ENCODE data around the gene MAN2A2.

Gene MAN2A2

GRCh38 chr15:90884719-90885431, 18.2 kb upstream of the MAN2A2 start (continued):
- TF ChIP-seq SNAI2 (CRISPR knock-in tag; IDR thresholded peaks at IDR 0.05) = no peak
- TF ChIP-seq POU6F1 (CRISPR knock-in tag; IDR thresholded peaks at IDR 0.05; ENCODE audit: borderline replicate concordance, low read depth) = no peak

GRCh38 chr15:90885432-90886290, 17.4 kb upstream of the MAN2A2 start:
- TF ChIP-seq SNAI2 (CRISPR knock-in tag; IDR thresholded peaks at IDR 0.05) (no peak), CSRNP3 (CRISPR knock-in tag; IDR thresholded peaks at IDR 0.05) (no peak), ZNF70 (CRISPR knock-in tag; IDR thresholded peaks at IDR 0.05) (0 out of 2 replicates have a peak, but pooled peaks have one; percentile 10), RARB (CRISPR knock-in tag; IDR thresholded peaks at IDR 0.05) (no peak), ZNF565 (CRISPR knock-in tag; conservative IDR thresholded peaks at IDR 0.05; ENCODE audit: low read depth) (no peak)
- peak; percentile 82 for ATAC-seq

- no peak for ATAC-seq
- TF ChIP-seq PATZ1 (CRISPR knock-in tag; IDR thresholded peaks at IDR 0.05; ENCODE audit: borderline replicate concordance) (no peak), ZNF565 (CRISPR knock-in tag; conservative IDR thresholded peaks at IDR 0.05; ENCODE audit: low read depth) (no peak), ZNF70 (CRISPR knock-in tag; IDR thresholded peaks at IDR 0.05) (no peak), CREB5 (CRISPR knock-in tag; IDR thresholded peaks at IDR 0.05; ENCODE audit: low read depth) (no peak), ZNF8 (CRISPR knock-in tag; IDR thresholded peaks at IDR 0.05) (no peak), TOX (CRISPR knock-in tag; IDR thresholded peaks at IDR 0.05; ENCODE audit: borderline replicate concordance) (no peak), ISL1 (CRISPR knock-in tag; IDR thresholded peaks at IDR 0.05) (no peak), CSRNP3 (CRISPR knock-in tag; IDR thresholded peaks at IDR 0.05) (no peak), TSHZ2 (CRISPR knock-in tag; IDR thresholded peaks at IDR 0.05) (no peak), TCF4 (CRISPR knock-in tag; IDR thresholded peaks at IDR 0.05; ENCODE audit: borderline replicate concordance) (no peak), ARNTL (CRISPR knock-in tag; IDR thresholded peaks at IDR 0.05; ENCODE audit: borderline replicate concordance, low read depth) (no peak), ZC3H10 (CRISPR knock-in tag; IDR thresholded peaks at IDR 0.05) (no peak), POU6F1 (CRISPR knock-in tag; IDR thresholded peaks at IDR 0.05; ENCODE audit: borderline replicate concordance, low read depth) (no peak), BACH2 (CRISPR knock-in tag; IDR thresholded peaks at IDR 0.05; ENCODE audit: borderline replicate concordance) (no peak)
These were observed 16.8 kb upstream of the MAN2A2 start for GRCh38 chr15:90886291-90886614.

All from SK-N-SH treated with all-trans-retinoic acid at 6 μM for 48 hours (cell line).